ENCODE data around the gene APPL1. TPM values are rescaled to one million over a fixed set of nuclear protein-coding genes. Genes with fewer than 3 reads are reported as not detected.
"Not testable (repeated sequence)": the region's sequence is repeated elsewhere in the genome, so short reads cannot be mapped to it uniquely, and the experiment has no call there.

APPL1 gene
- polyA plus RNA-seq, 3 donors: 13.9 to 42.1 (median 35.5) TPM

DNA sequence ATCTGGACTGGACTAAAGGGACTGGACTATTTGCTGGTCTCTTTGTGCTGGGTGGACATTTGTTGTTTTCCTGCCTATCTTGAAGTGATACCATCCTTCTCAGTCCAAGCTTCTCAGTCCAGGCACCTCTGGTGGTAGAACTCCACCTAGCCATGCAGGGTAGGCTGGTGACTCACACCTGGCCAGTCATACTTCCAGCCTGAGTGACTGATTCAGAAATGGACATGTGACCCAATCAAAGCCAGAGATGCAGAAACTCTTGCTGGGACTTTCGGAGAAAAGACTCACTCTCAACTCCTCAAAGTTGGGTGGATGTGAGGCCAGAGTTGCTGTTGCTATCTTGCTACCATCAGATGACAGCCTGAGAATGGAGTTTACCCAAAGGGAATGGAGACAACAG is 70.5 kb downstream of the APPL1 start:
- Histone ChIP-seq H3K27ac (ENCODE audit: low read depth in 1 of 2, low read length in 2 of 2) (no peak overlapping the region), H2AFZ (ENCODE audit: insufficient read depth, low read depth, low read length, poor library complexity, severe bottlenecking) (no peak overlapping the region), H4K20me1 (ENCODE audit: insufficient read depth, low read length) (no peaks in the 10 kb centered on the region), H3K4me3 (replicated peaks in 1 of 3; ENCODE audit: low read depth in 2 of 3, low read length in 3 of 3) (no peak overlapping the region), H3K9ac (ENCODE audit: insufficient read depth, low read length, poor library complexity, severe bottlenecking) (no peak overlapping the region), H3K9me3 (replicated peaks in 1 of 2; ENCODE audit: control insufficient read depth in 1 of 2, insufficient read depth in 1 of 2, low read length in 2 of 2) (no peaks in the 10 kb centered on the region), H3K4me1 (ENCODE audit: control insufficient read depth in 1 of 2, insufficient read depth in 2 of 2, low read length in 2 of 2) (no peaks in the 10 kb centered on the region), H3K4me2 (replicated peaks; ENCODE audit: extremely low read depth, low read length, poor library complexity, severe bottlenecking) (no peak overlapping the region), H3K27me3 (ENCODE audit: control insufficient read depth in 2 of 2, insufficient read depth in 2 of 2, low read length in 2 of 2) (no peaks in the 10 kb centered on the region), H3K36me3 (replicated peaks in 1 of 2; ENCODE audit: control insufficient read depth in 1 of 2, insufficient read depth in 2 of 2, low read length in 2 of 2) (no peaks in the 10 kb centered on the region), H3K79me2 (ENCODE audit: insufficient read depth, low read length) (no peaks in the 10 kb centered on the region)
- H3K36me3 Mint-ChIP-seq: no peaks in the 10 kb centered on the region
- intact Hi-C loops (cut with micrococcal nuclease): no loop called here
- H3K4me1 Mint-ChIP-seq: no peaks in the 10 kb centered on the region
- WGBS (ENCODE audit: insufficient coverage): no CpG with 5 or more reads among the region's 1 CpG
- TF ChIP-seq, protein P1, sequence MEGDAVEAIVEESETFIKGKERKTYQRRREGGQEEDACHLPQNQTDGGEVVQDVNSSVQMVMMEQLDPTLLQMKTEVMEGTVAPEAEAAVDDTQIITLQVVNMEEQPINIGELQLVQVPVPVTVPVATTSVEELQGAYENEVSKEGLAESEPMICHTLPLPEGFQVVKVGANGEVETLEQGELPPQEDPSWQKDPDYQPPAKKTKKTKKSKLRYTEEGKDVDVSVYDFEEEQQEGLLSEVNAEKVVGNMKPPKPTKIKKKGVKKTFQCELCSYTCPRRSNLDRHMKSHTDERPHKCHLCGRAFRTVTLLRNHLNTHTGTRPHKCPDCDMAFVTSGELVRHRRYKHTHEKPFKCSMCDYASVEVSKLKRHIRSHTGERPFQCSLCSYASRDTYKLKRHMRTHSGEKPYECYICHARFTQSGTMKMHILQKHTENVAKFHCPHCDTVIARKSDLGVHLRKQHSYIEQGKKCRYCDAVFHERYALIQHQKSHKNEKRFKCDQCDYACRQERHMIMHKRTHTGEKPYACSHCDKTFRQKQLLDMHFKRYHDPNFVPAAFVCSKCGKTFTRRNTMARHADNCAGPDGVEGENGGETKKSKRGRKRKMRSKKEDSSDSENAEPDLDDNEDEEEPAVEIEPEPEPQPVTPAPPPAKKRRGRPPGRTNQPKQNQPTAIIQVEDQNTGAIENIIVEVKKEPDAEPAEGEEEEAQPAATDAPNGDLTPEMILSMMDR (IDR thresholded peaks at IDR 0.05): no peak
- H3K27ac Mint-ChIP-seq: no peak overlapping the region
- H3K9me3 Mint-ChIP-seq: no peaks in the 10 kb centered on the region
- DNase-seq: peak in 2 of 3 donors; percentile 2 to 42
- peaks cover 2 to 3% (median 2%) of the 10 kb centered on the region in 3 donors for H3K27me3 Mint-ChIP-seq (ENCODE audit: low read depth in 3 of 3)
- no peak overlapping the region for H3K4me3 Mint-ChIP-seq

DNA sequence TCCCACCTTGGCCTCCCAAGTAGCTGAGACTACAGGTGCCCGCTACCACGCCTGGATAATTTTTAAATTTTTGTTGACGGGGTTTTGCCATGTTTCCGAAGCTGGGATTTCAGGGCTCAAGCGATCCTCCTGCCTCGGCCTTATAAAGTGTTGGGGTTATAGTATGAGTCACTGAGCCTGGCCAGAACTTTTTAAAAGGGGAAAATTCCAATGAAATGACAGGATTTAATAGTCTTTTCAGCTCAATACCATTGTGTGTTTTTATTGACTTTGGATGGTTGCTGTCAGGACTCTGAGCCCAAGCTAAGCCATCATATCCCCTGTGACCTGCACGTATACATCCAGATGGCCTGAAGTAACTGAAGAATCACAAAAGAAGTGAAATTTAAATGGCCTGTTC is 76.0 kb downstream of the APPL1 start:
- H3K27ac ChIP-seq (ENCODE audit: low read depth in 1 of 2, low read length in 2 of 2); H3K79me2 ChIP-seq (ENCODE audit: insufficient read depth, low read length); H3K4me3 Mint-ChIP-seq; H3K4me1 ChIP-seq (ENCODE audit: control insufficient read depth in 1 of 2, insufficient read depth in 2 of 2, low read length in 2 of 2); H3K36me3 ChIP-seq (replicated peaks in 1 of 2; ENCODE audit: control insufficient read depth in 1 of 2, insufficient read depth in 2 of 2, low read length in 2 of 2); H2AFZ ChIP-seq (ENCODE audit: insufficient read depth, low read depth, low read length, poor library complexity, severe bottlenecking); H3K4me3 ChIP-seq (replicated peaks in 1 of 3; ENCODE audit: low read depth in 2 of 3, low read length in 3 of 3); H3K9me3 Mint-ChIP-seq; H3K9ac ChIP-seq (ENCODE audit: insufficient read depth, low read length, poor library complexity, severe bottlenecking); intact Hi-C loops (cut with micrococcal nuclease); H3K4me2 ChIP-seq (replicated peaks; ENCODE audit: extremely low read depth, low read length, poor library complexity, severe bottlenecking); H3K27me3 ChIP-seq (ENCODE audit: control insufficient read depth in 2 of 2, insufficient read depth in 2 of 2, low read length in 2 of 2); H3K27me3 Mint-ChIP-seq (ENCODE audit: low read depth in 3 of 3); H3K4me1 Mint-ChIP-seq; H3K27ac Mint-ChIP-seq; H4K20me1 ChIP-seq (ENCODE audit: insufficient read depth, low read length); DNase-seq; H3K36me3 Mint-ChIP-seq; H3K9me3 ChIP-seq (replicated peaks in 1 of 2; ENCODE audit: control insufficient read depth in 1 of 2, insufficient read depth in 1 of 2, low read length in 2 of 2): not testable (repeated sequence)
- WGBS (ENCODE audit: insufficient coverage): 100% methylated on average over 6 of the region's 7 CpGs
